HEK293 (cell line): ENCODE results near the gene PYCARD.

Experiments
- CTCF ChIA-PET: fragments of 350-600 bp; formaldehyde crosslinking; extraction: SDS; loops from one replicate; lab custom pipeline; 2021; ENCODE audit warnings: antibody characterized with exemption; lab: Yijun Ruan, JAX
- POLR2A ChIA-PET: fragments of 300-600 bp; formaldehyde crosslinking; extraction: SDS; loops from one replicate; lab custom pipeline; 2020; ENCODE audit warnings: antibody characterized with exemption, inconsistent platforms; lab: Yijun Ruan, JAX
- H3K27ac ChIP-seq: fragments of 200-500 bp; sonication (Bioruptor generic); 2 replicates; pipeline ENCODE4 v1.5.1; 2014; ENCODE audit warnings: low read depth, low read length, control low read depth, inconsistent platforms; ENCODE audit errors: extremely low read depth
- H3K36me3 ChIP-seq, 2 experiments: fragments of 200-500 bp in 1 of 2; sonication (Bioruptor generic) in 1 of 2; 1 replicate in 1 of 2; 2 replicates in 1 of 2; pipeline ENCODE4 v1.5.1; 2014 to 2017; ENCODE audit warnings: inconsistent platforms in 2 of 2, low read length in 2 of 2; ENCODE audit not compliant: control insufficient read depth in 2 of 2, insufficient read depth in 1 of 2
- H3K4me1 ChIP-seq: fragments of 200-500 bp; sonication (Bioruptor generic); 2 replicates; pipeline ENCODE4 v1.5.1; 2014; ENCODE audit warnings: mild to moderate bottlenecking, low read length, inconsistent platforms; ENCODE audit not compliant: control insufficient read depth, insufficient read depth
- H3K4me3 ChIP-seq: 2 replicates; pipeline ENCODE4 v1.5.1; 2011; ENCODE audit warnings: low read depth, mild to moderate bottlenecking, control low read depth, low read length, moderate library complexity
- H3K9me3 ChIP-seq: fragments of 200-500 bp; sonication (Bioruptor generic); 2 replicates; pipeline ENCODE4 v1.5.1; 2014; ENCODE audit warnings: low read depth, low read length, inconsistent platforms; ENCODE audit not compliant: control insufficient read depth, insufficient read depth
- MZF1 ChIP-seq: fragments of 450-650 bp; formaldehyde crosslinking; IDR thresholded peaks from 2 replicates; pipeline ENCODE4 v1.5.1; 2017; ENCODE audit warnings: missing biosample characterization, missing genetic modification characterization, borderline replicate concordance
- SALL2 ChIP-seq: fragments of 450-650 bp; formaldehyde crosslinking; IDR thresholded peaks from 2 replicates; pipeline ENCODE4 v1.5.0; 2017; ENCODE audit warnings: missing biosample characterization, mild to moderate bottlenecking, missing genetic modification characterization, borderline replicate concordance
- SCRT1 ChIP-seq: fragments of 450-650 bp; formaldehyde crosslinking; IDR thresholded peaks from 2 replicates; pipeline ENCODE4 v1.5.1; 2016; ENCODE audit warnings: missing biosample characterization, missing genetic modification characterization, borderline replicate concordance
- SCRT2 ChIP-seq: fragments of 450-650 bp; formaldehyde crosslinking; IDR thresholded peaks from 2 replicates; pipeline ENCODE4 v1.5.1; 2016; ENCODE audit warnings: missing biosample characterization, missing genetic modification characterization
- ZBTB8A ChIP-seq: fragments of 450-650 bp; formaldehyde crosslinking; IDR thresholded peaks from 2 replicates; pipeline ENCODE4 v1.5.1; 2016; ENCODE audit warnings: missing biosample characterization, missing genetic modification characterization
- ZFP69B ChIP-seq: fragments of 450-650 bp; formaldehyde crosslinking; IDR thresholded peaks from 2 replicates; pipeline ENCODE4 v1.5.1; 2016; ENCODE audit warnings: missing biosample characterization, missing genetic modification characterization
- ZIC2 ChIP-seq: fragments of 450-650 bp; formaldehyde crosslinking; IDR thresholded peaks from 2 replicates; pipeline ENCODE4 v1.5.1; 2016; ENCODE audit warnings: missing biosample characterization, missing genetic modification characterization
- ZNF132 ChIP-seq: fragments of 450-650 bp; formaldehyde crosslinking; IDR thresholded peaks from 2 replicates; pipeline ENCODE4 v1.5.1; 2017; ENCODE audit warnings: missing biosample characterization, missing genetic modification characterization, borderline replicate concordance
- ZNF133 ChIP-seq: fragments of 450-650 bp; formaldehyde crosslinking; IDR thresholded peaks from 2 replicates; pipeline ENCODE4 v1.5.1; 2016; ENCODE audit warnings: missing biosample characterization, missing genetic modification characterization
- ZNF169 ChIP-seq: fragments of 450-650 bp; formaldehyde crosslinking; IDR thresholded peaks from 2 replicates; pipeline ENCODE4 v1.5.1; 2016; ENCODE audit warnings: missing biosample characterization, missing genetic modification characterization
- ZNF26 ChIP-seq: fragments of 450-650 bp; formaldehyde crosslinking; IDR thresholded peaks from 2 replicates; pipeline ENCODE4 v1.5.1; 2016; ENCODE audit warnings: missing biosample characterization, missing genetic modification characterization
- ZNF280C ChIP-seq: fragments of 450-650 bp; formaldehyde crosslinking; IDR thresholded peaks from 2 replicates; pipeline ENCODE4 v1.5.1; 2016; ENCODE audit warnings: missing biosample characterization, missing genetic modification characterization
- ZNF350 ChIP-seq: fragments of 450-650 bp; formaldehyde crosslinking; IDR thresholded peaks from 2 replicates; pipeline ENCODE4 v1.5.0; 2017; ENCODE audit warnings: missing biosample characterization, mild to moderate bottlenecking, missing genetic modification characterization
- ZNF354C ChIP-seq: fragments of 450-650 bp; formaldehyde crosslinking; IDR thresholded peaks from 2 replicates; pipeline ENCODE4 v1.5.1; 2016; ENCODE audit warnings: missing biosample characterization, missing genetic modification characterization, low read depth, borderline replicate concordance
- ZNF404 ChIP-seq: fragments of 450-650 bp; formaldehyde crosslinking; IDR thresholded peaks from 2 replicates; pipeline ENCODE4 v1.5.1; 2017; ENCODE audit warnings: missing biosample characterization, missing genetic modification characterization
- ZNF48 ChIP-seq: fragments of 450-650 bp; formaldehyde crosslinking; IDR thresholded peaks from 2 replicates; pipeline ENCODE4 v1.5.1; 2016; ENCODE audit warnings: missing biosample characterization, missing genetic modification characterization
- ZNF521 ChIP-seq: fragments of 450-650 bp; formaldehyde crosslinking; IDR thresholded peaks from 2 replicates; pipeline ENCODE4 v1.5.1; 2017; ENCODE audit warnings: missing biosample characterization, mild to moderate bottlenecking, missing genetic modification characterization
- ZNF624 ChIP-seq: fragments of 450-650 bp; formaldehyde crosslinking; IDR thresholded peaks from 2 replicates; pipeline ENCODE4 v1.5.1; 2017; ENCODE audit warnings: missing biosample characterization, missing genetic modification characterization
- ZNF785 ChIP-seq: fragments of 450-650 bp; formaldehyde crosslinking; IDR thresholded peaks from 2 replicates; pipeline ENCODE4 v1.5.1; 2016; ENCODE audit warnings: missing biosample characterization, missing genetic modification characterization

The PYCARD gene

GRCh38 chr16:31188450-31189411, 13.8 kb downstream of the PYCARD start (continued):
- TF ChIP-seq MZF1 (tag by site-specific recombination) (no peak), ZNF354C (tag by site-specific recombination) (no peak), ZNF132 (tag by site-specific recombination) (no peak), ZNF624 (tag by site-specific recombination) (no peak)

- ChIA-PET CTCF (interaction anchor here (0.6 kb wide), 1 partner anchor 1095 kb away, joined by 3 read pairs; no protein-coding TSS in a partner anchor), POLR2A (interaction anchor here (0.6 to 0.8 kb wide), 2 partner anchors 9 to 45 kb away, joined by 3 to 4 read pairs; no protein-coding TSS in a partner anchor)
- Histone ChIP-seq H3K27ac (no peak overlapping the region), H3K36me3 (peaks cover 83 to 100% of the 10 kb centered on the region in 2 experiments)
- TF ChIP-seq ZNF521 (tag by site-specific recombination) (no peak), ZNF350 (tag by site-specific recombination) (no peak), ZNF404 (tag by site-specific recombination) (no peak), ZIC2 (no peak), ZNF169 (tag by site-specific recombination) (no peak), ZBTB8A (tag by site-specific recombination) (no peak), ZNF48 (tag by site-specific recombination) (no peak), ZNF133 (tag by site-specific recombination) (no peak), ZNF26 (tag by site-specific recombination) (no peak), ZFP69B (tag by site-specific recombination) (no peak), ZNF785 (tag by site-specific recombination) (no peak), SALL2 (no peak)
- TF ChIP-seq, all 188 proteins: peak for 0
- no peaks in the 10 kb centered on the region for H3K4me1 ChIP-seq
- H3K9me3 ChIP-seq = no peaks in the 10 kb centered on the region
- no peak overlapping the region for H3K4me3 ChIP-seq
Measured at GRCh38 chr16:31187808-31188189, 14.8 kb downstream of the PYCARD start.

- H3K36me3 ChIP-seq = peaks cover 80 to 100% of the 10 kb centered on the region in 2 experiments
- no peaks in the 10 kb centered on the region for H3K9me3 ChIP-seq
- no peaks in the 10 kb centered on the region for H3K4me1 ChIP-seq
- H3K27ac ChIP-seq = no peak overlapping the region
- no peak overlapping the region for H3K4me3 ChIP-seq
- ChIA-PET CTCF (interaction anchor here (0.6 kb wide), 1 partner anchor 1094 kb away, joined by 3 read pairs; no protein-coding TSS in a partner anchor), POLR2A (interaction anchor here (0.8 kb wide), 1 partner anchor 45 kb away, joined by 4 read pairs; no protein-coding TSS in a partner anchor)
- peak; percentile 92 for TF ChIP-seq SCRT2 (tag by site-specific recombination)
- peak; percentile 60 for TF ChIP-seq SCRT1 (tag by site-specific recombination)
- no peak for TF ChIP-seq ZNF280C
Measured at GRCh38 chr16:31186930-31187807, 15.4 kb downstream of the PYCARD start.
